WI38 (cell line): Measurements from ENCODE around the gene UBE2H.

Source experiments
- H3K4me3 ChIP-seq: 2 replicates; pipeline ENCODE4 v1.5.1; 2011; ENCODE audit warnings: low read depth, mild to moderate bottlenecking, control low read depth, low read length
- CTCF ChIP-seq: IDR thresholded peaks from 2 replicates; pipeline ENCODE4 v1.5.1; 2012; ENCODE audit warnings: low read depth, mild to moderate bottlenecking, control low read depth, low read length

UBE2H gene

GRCh38 chr7:129859183-129859582, 93.6 kb downstream of the UBE2H start:
- no peak for TF ChIP-seq CTCF
- H3K4me3 ChIP-seq, result no peak overlapping the region

- no peak for TF ChIP-seq CTCF
These were observed 94.3 kb downstream of the UBE2H start for GRCh38 chr7:129858490-129858889.

GRCh38 chr7:129857313-129857712, 95.4 kb downstream of the UBE2H start:
- TF ChIP-seq CTCF, result no peak
- H3K4me3 ChIP-seq, result no peak overlapping the region

More at GRCh38 chr7:129858490-129858889, 94.3 kb downstream of the UBE2H start:
- no peak overlapping the region for H3K4me3 ChIP-seq

GRCh38 chr7:129855935-129856717, 96.6 kb downstream of the UBE2H start:
- H3K4me3 ChIP-seq, result no peak overlapping the region
- no peak for TF ChIP-seq CTCF

- TF ChIP-seq CTCF, result no peak
- no peak overlapping the region for H3K4me3 ChIP-seq
These were observed 97.5 kb downstream of the UBE2H start for GRCh38 chr7:129855234-129855673.

- TF ChIP-seq CTCF, result no peak
- no peak overlapping the region for H3K4me3 ChIP-seq
These were observed 98.4 kb downstream of the UBE2H start for GRCh38 chr7:129854401-129854800.

GRCh38 chr7:129853661-129854268, 99.0 kb downstream of the UBE2H start:
- TF ChIP-seq CTCF, result no peak
- H3K4me3 ChIP-seq, result no peak overlapping the region
